GM18873 (cell line): ENCODE data around the gene CHMP2A.
"Not testable (repeated sequence)": the region's sequence is repeated elsewhere in the genome, so short reads cannot be mapped to it uniquely, and the experiment has no call there.

Experiments used
- ATAC-seq: cut with Tn5 transposase; IDR thresholded peaks from one replicate; pipeline ENCODE4 v1.9.1; 2021; ENCODE audit warnings: mild to moderate bottlenecking, moderate library complexity, moderate number of reproducible peaks; ENCODE audit not compliant: unreplicated experiment, low FRiP score

CHMP2A gene

DNA sequence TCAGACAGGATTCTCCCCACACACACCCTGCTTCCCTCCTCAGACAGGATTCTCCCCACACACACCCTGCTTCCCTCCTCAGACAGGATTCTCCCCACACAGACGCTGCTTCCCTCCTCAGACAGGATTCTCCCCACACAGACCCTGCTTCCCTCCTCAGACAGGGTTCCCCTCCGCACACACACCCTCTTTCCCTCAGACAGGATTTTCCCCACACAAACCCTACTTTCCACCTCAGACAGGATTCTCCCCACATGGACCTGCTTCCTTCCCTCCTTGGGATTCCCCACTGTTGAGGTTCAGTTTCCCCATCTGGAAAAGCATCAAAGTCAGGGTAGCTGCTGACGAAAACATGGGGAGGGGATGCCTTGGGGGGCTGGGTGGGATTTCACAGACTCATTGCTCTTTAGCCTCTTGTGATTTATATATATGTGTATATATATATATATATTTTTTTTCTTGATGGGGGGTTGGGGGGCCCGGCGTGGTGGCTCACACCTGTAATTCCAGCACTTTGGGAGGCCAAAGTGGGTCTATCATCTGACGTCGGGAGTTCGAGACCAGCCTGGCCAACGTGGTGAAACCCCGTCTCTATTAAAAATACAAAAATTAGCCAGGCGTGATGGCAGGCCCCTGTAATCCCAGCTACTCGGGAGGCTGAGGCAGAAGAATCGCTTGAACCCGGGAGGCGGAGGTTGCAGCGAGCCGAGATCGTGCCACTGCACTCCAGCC, 12.1 kb downstream of the CHMP2A start:
- ATAC-seq, result not testable (repeated sequence)

DNA sequence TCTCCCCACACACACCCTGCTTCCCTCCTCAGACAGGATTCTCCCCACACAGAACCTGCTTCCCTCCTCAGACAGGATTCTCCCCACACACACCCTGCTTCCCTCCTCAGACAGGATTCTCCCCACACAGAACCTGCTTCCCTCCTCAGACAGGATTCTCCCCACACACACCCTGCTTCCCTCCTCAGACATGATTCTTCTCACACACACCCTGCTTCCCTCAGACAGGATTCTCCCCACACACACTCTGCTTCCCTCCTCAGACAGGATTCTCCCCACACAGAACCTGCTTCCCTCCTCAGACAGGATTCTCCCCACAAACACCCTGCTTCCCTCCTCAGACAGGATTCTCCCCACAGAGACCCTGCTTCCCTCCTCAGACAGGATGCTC, 15.7 kb downstream of the CHMP2A start:
- ATAC-seq, result not testable (repeated sequence)

DNA sequence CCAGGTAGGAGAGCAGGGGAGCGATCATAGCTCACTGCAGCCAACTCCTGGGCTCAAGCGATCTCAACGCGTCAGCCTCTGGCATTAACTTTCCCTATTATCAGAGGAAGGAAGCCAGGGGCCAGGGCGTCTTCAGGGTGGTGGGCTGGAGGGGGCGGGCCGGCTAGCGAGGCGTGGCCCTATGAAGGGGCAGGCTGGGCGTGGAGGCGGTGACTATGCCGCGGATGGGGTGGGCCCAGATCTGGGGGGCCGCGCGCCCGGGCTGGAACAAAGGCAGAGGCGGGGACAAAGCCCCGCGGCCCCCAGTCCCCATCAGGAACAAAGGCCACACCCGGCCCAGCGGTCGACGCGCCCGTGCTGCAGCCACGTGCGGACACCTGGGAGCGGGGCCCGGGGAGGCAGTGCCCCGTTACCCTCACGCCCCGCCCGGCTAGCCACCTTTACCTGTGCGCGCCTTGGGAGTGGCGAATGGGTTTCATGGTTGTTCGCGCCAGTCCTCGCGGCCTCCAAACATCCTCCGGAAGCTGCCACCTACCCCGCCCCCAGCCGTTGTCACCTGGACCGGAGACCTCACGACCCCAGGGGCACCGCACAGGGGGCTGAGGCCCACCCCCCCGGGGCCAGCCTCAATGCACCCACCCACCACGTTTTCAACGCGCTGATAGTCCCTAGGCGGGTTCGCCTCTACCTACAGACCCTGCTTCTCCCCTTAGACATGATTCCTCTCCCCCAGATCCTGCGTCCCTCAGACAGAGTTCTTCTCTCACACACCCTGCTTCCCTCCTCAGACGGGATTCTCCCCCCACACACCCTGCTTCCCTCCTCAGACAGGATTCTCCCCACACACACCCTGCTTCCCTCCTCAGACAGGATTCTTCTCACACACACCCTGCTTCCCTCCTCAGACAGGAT, 16.4 kb downstream of the CHMP2A start:
- no peak for ATAC-seq

DNA sequence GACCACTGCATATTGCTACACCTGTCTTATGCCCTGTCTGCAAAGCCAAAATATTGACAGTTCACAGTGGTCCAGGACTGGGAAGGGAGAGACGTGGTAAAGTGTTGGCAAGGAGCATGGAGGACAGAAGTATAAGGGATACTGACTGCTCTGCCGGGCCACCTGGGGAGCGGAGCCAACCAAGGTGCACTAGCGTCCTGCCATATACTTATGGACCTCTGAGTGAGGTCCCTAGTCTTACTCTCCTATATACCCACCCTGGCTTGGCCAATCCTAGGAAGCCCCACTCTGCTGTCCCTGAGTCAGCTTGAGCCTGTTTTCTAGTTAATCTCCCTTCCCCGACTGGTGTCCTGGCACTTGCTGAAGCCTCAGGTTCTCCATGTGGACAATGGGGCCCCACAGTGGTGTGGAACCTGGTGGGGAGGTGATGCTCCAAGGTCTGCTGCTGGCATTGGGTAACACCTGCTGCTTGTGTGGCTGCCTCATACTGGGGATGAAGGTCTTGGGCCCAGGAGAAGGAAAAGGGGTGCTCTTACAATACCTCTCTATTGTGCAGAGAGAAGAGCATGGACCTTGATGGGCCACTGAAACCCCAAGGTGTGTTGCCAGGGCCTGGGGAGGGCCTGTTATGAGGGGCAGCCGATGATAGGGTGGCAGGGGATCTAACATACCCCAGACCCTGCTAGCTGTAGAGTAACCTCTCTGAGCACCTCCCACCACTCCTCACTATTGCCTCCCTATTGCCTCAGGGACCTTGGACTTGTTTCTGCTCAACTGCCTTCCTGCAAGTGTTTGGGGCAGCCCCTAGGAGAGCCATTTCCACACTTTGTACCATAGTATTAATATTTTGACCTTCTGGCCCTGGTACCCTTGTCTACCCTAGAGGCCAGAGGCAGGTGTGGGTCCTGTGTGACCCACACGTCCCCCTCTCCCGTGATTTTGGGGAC, 17.8 kb downstream of the CHMP2A start:
- ATAC-seq, result no peak

DNA sequence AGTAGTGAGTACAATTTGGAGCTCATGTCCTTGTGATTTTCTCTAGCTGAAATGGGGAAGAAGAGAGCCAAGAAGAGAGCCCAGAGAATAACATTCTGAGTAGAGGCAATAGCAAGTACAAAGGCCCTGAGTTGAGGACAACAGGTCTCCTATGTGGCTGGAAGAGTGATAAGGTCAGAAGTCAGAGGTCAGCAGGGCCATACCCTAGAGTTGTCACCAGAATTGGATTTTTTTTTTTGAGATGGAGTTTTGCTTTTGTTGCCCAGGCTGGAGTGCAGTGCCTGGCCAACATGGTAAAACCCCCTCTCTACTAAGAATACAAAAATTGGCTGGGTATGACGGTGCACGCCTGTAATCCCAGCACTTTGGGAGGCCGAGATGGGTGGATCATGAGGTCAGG, 19.0 kb downstream of the CHMP2A start:
- ATAC-seq, result no peak

DNA sequence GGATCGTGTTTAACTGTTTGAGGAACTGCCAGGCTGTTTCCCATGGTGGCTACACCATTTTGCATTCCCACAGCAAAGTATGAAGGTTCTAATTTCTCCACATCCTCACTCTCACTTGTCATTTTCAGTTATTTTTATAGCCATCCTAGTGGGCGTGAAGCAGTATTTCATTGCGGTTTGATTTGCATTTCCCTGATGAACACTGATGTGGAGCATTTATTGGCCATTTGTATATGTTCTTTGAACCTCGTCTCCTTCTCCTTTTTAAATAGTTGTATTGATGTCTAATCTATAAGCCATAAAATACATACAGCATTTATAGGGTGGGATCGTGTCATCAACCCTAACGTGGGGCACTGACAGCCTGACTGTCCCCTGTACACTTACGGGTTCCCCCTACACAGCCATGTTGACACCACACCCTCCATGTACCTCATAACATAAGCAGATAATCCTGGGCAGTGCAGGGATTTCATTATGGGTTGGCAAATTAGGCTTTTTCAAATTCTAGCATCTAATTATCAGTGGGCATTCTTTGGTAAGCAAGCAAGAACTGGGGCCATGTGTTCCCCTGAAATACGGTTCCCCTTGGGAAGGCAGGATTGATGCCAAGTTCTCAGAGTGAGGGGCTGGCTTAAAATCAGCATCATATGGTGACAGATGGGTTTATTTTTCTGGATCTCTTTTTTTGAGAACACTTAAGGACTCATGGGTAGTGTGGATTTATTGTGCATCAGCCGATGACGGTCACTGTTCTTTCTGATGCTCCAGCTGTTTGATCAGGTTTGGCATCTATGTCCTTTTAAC, 23.7 kb downstream of the CHMP2A start:
- no peak for ATAC-seq

DNA sequence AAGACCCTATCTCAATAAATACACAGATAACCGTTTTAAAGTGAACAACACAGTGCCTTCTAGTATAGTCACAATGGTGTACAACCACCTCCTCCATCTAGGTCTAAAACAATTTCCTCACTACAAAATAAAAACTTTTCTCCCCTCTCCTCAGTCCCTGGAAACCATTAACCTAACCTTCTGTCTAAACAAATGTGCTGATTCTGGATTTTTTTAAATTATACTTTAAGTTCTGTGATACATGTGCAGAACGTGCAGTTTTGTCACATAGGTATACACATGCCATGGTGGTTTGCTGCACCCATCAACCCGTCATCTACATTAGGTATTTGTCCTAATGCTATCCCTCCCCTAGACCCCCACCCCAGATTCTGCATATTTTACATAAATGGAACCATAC, 25.5 kb downstream of the CHMP2A start:
- ATAC-seq, result no peak

DNA sequence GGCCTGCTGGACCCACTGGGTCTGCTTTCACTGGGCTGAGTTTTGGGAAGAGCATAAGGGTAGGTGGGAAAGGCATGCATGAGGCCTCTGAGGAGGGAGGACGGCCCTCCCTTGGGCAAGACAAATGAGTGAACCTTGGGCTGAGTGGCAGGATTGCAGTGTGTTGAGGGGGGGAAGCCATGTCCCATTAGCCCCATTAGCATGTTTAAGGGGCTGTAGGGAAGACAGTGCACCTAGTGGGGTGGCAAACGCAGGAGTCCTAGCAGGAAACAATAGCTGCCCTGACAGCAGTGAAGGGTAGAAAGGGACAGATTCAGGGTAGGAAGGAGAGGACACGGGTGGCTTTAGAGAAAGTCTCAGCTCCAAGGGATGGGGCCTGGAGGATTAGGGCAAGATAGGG, 32.2 kb downstream of the CHMP2A start:
- no peak for ATAC-seq

DNA sequence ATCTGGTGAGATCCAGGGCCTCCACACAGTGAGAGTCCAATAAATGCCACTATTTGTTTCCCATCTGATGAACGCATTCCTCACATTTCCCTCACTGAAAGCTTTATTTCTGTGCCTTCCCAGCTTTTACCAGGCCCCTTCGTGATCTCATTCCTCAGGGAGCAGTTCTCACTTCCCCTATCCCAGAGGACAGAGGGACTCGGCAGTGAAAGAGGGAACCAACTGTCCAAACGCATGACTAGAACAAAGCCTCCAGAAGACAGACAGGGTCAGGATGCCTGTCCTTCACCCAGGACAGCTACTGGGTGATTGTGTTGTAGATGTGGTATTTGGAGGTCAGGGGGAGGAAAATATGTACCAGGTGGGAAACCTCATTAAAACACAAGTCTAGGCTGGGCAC, 33.3 kb downstream of the CHMP2A start:
- no peak for ATAC-seq

DNA sequence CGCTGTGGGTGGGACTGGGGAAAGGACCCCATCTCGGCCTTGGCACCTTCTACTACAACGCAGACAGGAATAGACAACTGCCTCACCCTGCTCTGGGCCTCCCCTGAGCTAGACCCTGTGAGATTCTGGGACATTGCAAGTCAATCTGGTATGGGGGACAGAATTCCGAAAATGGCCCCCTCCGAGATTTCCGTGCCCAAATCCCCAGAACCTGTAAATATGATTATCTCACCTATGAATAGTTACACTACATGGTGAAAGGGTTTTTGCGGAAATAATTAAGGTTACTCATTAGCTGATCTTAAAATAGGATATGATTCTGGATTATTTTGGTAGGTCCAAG, 34.7 kb downstream of the CHMP2A start:
- ATAC-seq, result no peak

DNA sequence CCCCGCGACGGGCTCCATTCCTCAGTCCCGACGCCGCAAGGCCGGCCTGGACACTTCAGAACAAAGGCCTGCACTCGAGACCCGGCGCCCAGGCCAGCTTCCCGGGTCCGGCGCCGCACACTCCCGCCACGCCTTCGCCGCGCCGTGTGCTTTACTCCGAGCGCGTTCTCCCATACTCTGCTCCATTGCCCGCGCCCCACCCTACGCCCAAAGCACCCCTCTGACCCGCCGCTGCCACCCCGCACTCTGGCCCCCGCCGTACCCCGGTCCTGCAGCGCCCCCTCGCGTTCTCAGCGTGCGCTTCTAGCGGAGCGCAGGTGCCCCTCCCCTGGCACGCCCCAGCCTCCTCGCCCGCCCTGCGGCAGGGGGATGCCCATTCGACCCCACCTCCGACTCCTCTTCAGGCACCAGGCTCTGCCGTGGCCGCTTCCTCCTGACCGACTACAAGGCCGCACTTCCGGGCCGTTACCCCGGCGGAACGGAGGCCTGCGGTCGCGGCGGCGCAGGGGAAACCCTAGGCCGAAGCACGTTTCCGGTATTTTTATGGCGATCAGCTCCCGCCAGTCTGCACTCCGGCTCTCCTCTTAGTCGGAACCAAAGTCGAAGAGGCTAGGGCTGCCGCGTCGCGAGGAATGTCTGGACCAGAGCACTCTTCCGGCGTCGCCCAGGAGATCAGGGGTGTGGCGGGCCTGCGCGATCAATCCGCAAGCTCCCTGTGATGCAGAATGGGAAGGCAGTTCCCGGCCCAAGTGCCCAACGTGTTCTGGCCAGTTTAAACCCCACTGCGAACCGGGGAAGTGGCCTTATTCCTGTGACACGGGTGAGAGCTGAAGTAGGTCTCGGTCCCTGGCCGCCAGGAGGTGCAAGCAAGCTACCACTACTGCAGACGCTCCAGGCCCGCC, 35.3 kb downstream of the CHMP2A start, which contains the start of gene ZBTB45:
ZBTB45 (minus strand) TSS at position 456 of the 902 bp plus-strand sequence. CDS start 2,137 bp downstream, outside the sequence.
- ATAC-seq, result peak; percentile 86

DNA sequence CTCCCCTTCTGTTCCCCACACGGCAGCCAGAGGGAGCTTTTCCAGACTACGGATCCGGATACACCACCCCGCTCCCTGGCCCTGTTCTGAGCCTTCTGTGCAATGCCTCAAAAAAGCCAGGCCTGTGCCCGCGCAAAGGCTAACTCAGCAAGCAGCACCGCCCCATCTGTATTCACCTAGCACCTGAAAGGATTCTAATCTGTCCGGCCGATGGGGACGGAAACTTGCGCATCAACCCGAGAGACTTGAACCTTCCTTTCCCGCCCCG, 35.9 kb downstream of the CHMP2A start:
- no peak for ATAC-seq

DNA sequence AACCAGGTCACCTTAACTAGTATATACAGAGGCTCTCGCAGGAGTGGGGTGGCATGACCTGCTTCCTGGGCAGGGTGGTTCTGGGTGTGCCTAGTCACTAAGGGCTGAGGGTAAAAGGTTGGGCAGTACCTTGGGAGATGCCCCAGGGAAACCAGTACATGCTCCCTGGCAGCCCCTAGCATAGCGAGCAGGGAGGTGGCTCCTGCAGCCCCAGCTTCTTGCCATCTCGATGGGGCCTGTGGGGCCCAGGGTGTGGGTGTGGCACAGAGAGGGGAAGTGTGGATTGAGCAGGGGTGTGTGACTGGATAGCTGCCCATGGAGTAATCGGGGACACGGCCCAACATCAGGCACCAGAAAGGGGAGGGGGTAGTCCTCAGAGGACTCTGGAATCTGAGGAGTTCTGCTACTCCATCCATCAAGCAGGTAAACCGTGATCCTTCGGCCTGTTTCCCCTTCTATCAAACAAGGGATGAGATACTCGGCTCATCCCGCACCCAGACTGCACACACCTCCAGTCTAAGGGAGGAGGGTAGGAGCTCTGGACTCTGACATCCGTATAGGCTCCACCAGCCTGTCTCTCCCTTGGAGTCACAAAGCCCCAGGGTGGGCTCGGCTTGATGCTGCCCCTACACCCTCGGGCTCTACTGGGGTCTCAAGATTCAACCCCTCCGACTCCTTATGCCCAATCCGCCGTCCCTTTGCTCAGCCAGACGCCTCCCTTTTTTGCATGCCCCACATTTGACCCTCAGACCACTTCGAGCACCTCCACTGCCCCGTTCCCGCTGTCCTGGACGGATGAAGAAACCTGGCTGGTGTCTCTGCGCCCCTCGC, 36.4 kb downstream of the CHMP2A start:
- no peak for ATAC-seq

DNA sequence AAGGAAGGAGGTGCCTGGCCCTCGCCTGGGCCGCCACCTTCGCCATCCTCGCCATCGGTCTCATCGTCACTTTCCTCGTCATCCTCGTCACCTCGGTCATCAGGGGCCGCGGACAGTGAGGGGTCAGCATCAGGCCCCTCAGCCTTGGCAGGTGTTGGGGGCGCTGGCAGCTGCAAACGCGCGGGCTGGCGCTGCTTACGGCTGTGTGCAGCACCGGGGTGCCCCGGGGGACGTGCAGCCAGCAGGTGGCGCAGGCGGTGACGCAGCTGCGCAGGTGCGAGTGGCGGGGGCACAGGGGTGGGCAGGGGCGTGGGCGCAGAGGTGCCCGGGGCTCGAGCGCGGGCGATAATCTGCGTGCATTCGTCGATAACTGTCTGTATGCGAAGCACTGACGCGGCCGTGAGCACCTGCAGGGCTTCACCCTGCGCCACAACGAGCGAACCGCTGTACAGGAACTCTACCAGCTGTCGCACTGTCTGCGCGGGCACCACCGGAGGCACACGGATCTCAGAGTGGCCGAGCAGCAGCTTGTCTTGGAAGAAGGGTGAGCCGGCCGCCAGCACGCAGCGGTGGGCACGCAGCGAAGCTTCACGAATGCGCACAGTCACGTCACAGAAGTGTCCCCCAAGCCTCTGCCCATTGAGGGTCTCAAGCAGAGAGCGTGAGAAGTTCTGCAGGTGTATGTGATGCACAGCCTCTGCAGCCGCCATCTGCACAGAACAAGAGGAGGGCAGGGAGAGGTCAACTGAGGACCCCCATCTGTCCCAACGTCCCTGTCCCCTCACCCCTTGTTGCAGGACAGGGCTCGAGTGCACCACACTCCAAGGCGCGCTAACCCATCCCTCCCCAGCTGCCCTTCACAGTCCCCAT, 37.7 kb downstream of the CHMP2A start:
- no peak for ATAC-seq

DNA sequence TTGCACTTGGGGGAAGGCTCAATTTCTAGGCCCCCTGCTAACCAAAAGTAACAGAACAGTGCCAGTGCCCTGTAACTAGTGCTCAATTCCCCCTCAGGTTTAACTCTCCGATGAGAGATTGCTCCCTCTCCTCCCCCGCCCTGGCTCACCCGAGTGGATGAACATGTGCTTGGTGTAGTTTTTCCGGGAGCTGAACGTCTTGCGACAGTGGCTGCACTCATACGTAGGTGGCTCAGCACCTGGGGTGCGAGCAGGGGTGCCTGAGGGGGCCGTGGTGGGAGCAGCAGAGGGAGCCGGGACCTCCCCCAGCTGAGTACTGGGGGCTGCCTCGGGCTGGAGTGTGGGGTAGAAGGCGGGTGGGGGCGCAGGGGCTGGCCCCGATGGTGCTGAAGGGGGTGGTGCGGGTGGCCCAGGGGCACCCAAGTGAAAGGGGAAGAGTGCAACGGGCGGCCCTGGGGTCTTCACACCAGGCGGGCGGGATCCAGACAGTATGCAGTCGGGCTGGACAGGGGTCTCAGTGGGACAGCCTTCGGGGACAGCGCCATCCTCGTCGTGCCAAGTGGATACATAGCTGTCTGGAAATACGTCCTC, 38.6 kb downstream of the CHMP2A start:
- no peak for ATAC-seq

DNA sequence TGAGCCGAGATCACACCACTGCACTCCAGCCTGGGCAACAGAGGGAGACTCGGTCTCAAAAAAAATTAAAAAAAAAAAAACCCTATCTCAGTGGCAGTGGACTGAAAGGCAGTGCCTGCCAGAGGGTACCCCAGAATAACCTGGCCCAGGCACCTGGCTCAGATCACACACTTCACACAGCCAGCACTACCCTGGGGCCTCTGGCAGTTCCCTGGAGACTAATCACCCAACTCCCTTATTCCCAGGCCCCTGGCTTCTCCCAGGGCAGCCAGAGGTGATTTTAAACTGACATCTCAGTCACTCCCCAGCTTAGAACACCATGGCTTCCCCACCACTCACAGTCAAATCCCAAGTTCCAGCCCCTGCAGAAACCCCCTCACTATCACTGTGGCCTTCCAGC, 39.6 kb downstream of the CHMP2A start:
- ATAC-seq, result no peak

DNA sequence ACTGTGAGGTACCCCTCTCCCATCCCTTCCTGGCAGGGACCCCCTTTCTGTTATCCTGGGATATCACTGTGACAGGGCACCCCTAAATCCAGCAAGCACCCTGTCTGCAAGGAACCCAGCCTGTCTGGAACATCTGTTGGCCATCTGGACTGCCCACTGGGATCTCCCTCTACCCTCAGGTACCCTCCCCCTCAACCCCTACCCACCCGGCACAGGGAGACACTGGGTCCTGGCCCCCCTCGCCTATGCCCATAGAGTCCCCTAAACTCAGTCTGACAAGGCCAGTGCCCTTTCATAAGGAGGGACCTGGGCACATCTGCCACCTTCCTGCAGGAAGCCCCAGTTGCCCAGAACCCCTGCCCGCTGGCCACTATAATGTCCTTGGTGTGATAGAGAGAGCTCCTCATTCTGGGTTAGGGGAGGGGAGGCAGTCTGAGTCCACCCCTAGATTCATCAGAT, 40.3 kb downstream of the CHMP2A start:
- ATAC-seq, result no peak
